Lung (tissue), 12 donors: ENCODE data around the gene PRKCA. TPM values are rescaled to one million over a fixed set of nuclear protein-coding genes. Genes with fewer than 3 reads are reported as not detected.

ENCODE experiments used
- ATAC-seq: fragments of 200-7000 bp; cut with Tn5 transposase; one replicate; pipeline ENCODE4 v1.9.1; 2020; ENCODE audit warnings: moderate number of reproducible peaks; ENCODE audit not compliant: insufficient read depth, low FRiP score
- DNase-seq, 3 donors: peaks; one replicate each; pipeline ENCODE4 v3.0.0-alpha.2; 2013 to 2017
- H3K27ac ChIP-seq, 2 donors: one replicate each; pipeline ENCODE4 v1.5.1; 2013; ENCODE audit warnings: mild to moderate bottlenecking in 2 of 2, moderate library complexity in 2 of 2, control low read depth in 1 of 2, inconsistent platforms in 1 of 2, low read depth in 1 of 2, low read length in 1 of 2
- H3K27me3 ChIP-seq, 3 donors: one replicate each; pipeline ENCODE4 v1.5.1; 2013; ENCODE audit warnings: low read length in 2 of 3; ENCODE audit not compliant: control insufficient read depth in 3 of 3, insufficient read depth in 3 of 3
- H3K36me3 ChIP-seq, 4 donors: one replicate each; pipeline ENCODE4 v1.5.1; 2013; ENCODE audit warnings: low read length in 4 of 4, mild to moderate bottlenecking in 1 of 4, moderate library complexity in 1 of 4; ENCODE audit not compliant: control insufficient read depth in 4 of 4, insufficient read depth in 4 of 4
- H3K4me1 ChIP-seq, 5 donors: one replicate each; pipeline ENCODE4 v1.5.1; 2013; ENCODE audit warnings: low read length in 5 of 5, mild to moderate bottlenecking in 2 of 5, moderate library complexity in 1 of 5; ENCODE audit not compliant: control insufficient read depth in 5 of 5, insufficient read depth in 5 of 5
- H3K4me3 ChIP-seq: one replicate; pipeline ENCODE4 v1.5.1; 2013; ENCODE audit warnings: mild to moderate bottlenecking, control low read depth, moderate library complexity
- H3K9ac ChIP-seq, 2 donors: one replicate each; pipeline ENCODE4 v1.5.1; 2013; ENCODE audit warnings: low read length in 2 of 2, control low read depth in 1 of 2; ENCODE audit not compliant: insufficient read depth in 1 of 2
- H3K9me3 ChIP-seq, 4 donors: one replicate each; pipeline ENCODE4 v1.5.1; 2013; ENCODE audit warnings: low read length in 3 of 4, mild to moderate bottlenecking in 1 of 4, moderate library complexity in 1 of 4; ENCODE audit not compliant: control insufficient read depth in 4 of 4, insufficient read depth in 3 of 4
- WGBS, 2 donors: extraction: QIAGEN DNeasy Blood & Tissue Kit; methylation state at CpG; one replicate each; pipeline ENCODE4 v1.1.7; 2013; 5-methylcytosine and 5-hydroxymethylcytosine counted together
- polyA plus RNA-seq, 2 donors: library from polyadenylated mRNA; stranded (reverse); fragments of 200-250 nt; gene quantifications; one replicate each; pipeline ENCODE4 v1.2.1, GENCODE V29; 2013
- total RNA-seq, 2 donors: library from RNA; depleted of rRNA in 1 of 2; stranded (reverse); fragments of >200 nt in 1 of 2; gene quantifications; one replicate each; pipeline ENCODE4 v1.2.1, GENCODE V29; 2014 to 2021
- TF ChIP-seq, protein P1 (sequence below): IDR thresholded peaks from 2 replicates; pipeline ENCODE4 v1.5.1; 2012; ENCODE audit warnings: mild to moderate bottlenecking; ENCODE audit errors: control extremely low read depth, extremely low read depth
- donor health status: control.
- donor health status: control.
- donor health status: Bipolar disorder and iron deficiency.
- donor health status: healthy.
- donor health status: DM: yes; HTN: yes; CAD: no.

PRKCA gene
- total and polyA plus RNA-seq, 4 donors, result 3.4 to 34.8 (median 13.8) TPM

DNA sequence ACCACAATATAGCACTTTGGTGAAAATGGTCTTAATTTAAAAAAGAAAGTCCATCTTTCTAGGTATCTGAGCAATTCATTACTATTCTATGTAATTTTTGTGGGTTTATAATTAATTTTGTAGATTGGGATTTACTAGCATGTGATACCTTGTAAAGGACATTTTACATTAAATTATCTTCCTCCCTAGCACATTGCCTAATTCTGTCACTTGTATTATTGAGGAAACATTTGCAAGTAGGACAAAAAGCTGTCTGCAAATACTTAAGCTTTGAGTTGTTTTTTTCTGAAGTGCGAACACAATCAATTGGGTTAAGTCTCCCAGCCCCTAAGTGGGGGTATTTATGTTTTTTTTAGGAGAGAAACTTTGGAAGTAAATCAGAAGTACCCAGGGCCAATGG, 167.0 kb downstream of the PRKCA start:
- WGBS, 2 donors, result 55 to 60% methylated on average over 1 of the region's 1 CpG
- Histone ChIP-seq H3K4me1 (peaks cover 4 to 23% (median 6%) of the 10 kb centered on the region in 5 donors), H3K27me3 (no peaks in the 10 kb centered on the region), H3K36me3 (no peaks in the 10 kb centered on the region), H3K4me3 (no peak overlapping the region), H3K9me3 (no peaks in the 10 kb centered on the region), H3K9ac (no peak overlapping the region), H3K27ac (no peak overlapping the region)
- ATAC-seq (no peak), DNase-seq (peak in 2 of 3 donors; percentile 23 to 29)
- TF ChIP-seq, protein P1, sequence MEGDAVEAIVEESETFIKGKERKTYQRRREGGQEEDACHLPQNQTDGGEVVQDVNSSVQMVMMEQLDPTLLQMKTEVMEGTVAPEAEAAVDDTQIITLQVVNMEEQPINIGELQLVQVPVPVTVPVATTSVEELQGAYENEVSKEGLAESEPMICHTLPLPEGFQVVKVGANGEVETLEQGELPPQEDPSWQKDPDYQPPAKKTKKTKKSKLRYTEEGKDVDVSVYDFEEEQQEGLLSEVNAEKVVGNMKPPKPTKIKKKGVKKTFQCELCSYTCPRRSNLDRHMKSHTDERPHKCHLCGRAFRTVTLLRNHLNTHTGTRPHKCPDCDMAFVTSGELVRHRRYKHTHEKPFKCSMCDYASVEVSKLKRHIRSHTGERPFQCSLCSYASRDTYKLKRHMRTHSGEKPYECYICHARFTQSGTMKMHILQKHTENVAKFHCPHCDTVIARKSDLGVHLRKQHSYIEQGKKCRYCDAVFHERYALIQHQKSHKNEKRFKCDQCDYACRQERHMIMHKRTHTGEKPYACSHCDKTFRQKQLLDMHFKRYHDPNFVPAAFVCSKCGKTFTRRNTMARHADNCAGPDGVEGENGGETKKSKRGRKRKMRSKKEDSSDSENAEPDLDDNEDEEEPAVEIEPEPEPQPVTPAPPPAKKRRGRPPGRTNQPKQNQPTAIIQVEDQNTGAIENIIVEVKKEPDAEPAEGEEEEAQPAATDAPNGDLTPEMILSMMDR, result no peak

DNA sequence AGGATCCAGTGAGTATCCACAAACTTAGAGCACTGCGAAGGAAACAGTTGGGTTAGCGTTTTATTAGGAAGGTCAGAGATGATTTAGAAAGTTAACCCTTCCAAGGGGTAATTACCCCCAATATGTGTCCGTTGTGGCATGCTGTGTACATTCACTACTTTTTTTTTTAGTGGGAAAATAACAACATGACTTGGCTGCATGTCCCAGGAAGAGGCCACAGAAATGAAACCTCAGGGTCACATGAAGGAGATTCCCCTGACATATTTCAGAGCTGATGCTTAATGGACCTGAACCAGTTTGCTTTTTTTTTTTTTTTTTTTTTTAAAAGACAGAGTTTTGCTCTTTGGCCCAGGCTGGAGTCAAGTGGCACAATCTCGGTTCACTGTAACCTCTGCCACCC, 167.5 kb downstream of the PRKCA start:
- no peaks in the 10 kb centered on the region for H3K36me3 ChIP-seq
- TF ChIP-seq, protein P1, result no peak
- WGBS, 2 donors, result 52 to 66% methylated on average over 4 of the region's 4 CpGs
- H3K4me3 ChIP-seq, result no peak overlapping the region
- H3K9me3 ChIP-seq, result no peaks in the 10 kb centered on the region
- H3K27me3 ChIP-seq, result no peaks in the 10 kb centered on the region
- DNase-seq, result no peak
- H3K27ac ChIP-seq, result no peak overlapping the region
- ATAC-seq, result no peak
- no peak overlapping the region for H3K9ac ChIP-seq
- H3K4me1 ChIP-seq, result peaks cover 4 to 23% (median 6%) of the 10 kb centered on the region in 5 donors

DNA sequence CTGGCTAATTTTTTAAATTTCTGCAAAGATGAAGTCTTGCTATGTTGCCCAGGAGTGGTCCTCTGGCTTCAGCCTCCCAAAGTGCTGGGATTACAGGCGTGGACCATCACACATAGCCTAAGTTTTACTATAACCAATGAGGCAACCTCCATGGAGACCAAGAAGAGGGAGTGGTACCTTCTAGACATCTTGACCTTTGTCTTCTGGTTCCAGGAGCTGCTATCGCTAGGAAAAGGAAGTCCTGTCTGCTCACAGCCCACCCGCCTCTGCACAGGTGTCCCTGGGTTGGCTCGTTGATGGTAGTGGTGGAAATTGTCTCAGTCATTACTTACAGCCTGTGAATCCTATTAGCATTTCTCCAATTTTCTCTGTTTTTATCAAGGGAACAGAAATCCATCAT, 169.7 kb downstream of the PRKCA start:
- no peak overlapping the region for H3K9ac ChIP-seq
- no peak for ATAC-seq
- TF ChIP-seq, protein P1, result no peak
- DNase-seq, result no peak
- H3K9me3 ChIP-seq, result no peaks in the 10 kb centered on the region
- WGBS, 2 donors, result 81 to 85% methylated on average over 4 of the region's 4 CpGs
- H3K4me1 ChIP-seq, result peaks cover 1 to 22% (median 6%) of the 10 kb centered on the region in 5 donors
- no peak overlapping the region for H3K27ac ChIP-seq
- H3K27me3 ChIP-seq, result no peaks in the 10 kb centered on the region
- no peaks in the 10 kb centered on the region for H3K36me3 ChIP-seq
- no peak overlapping the region for H3K4me3 ChIP-seq

DNA sequence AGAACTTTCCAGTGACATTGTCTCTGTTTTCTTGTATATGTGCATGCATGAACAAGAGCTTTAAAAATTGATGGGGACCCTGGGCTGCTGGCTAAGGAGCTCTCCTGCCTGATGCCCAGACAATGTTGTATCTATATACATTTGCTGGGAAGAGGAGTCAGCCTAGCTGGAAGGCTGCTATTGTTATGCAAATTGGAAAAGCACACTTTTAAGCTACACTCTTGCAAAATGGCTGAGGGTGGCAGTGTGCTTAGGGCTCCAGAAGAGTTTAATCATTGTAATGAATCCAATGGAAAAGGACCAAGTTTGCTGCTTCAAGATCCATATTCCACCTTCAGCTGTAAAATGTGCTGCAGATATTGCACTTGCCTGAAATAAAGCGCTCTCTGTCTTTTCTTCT, 171.8 kb downstream of the PRKCA start:
- Histone ChIP-seq H3K9me3 (no peaks in the 10 kb centered on the region), H3K4me3 (no peak overlapping the region), H3K36me3 (no peaks in the 10 kb centered on the region), H3K27ac (no peak overlapping the region), H3K9ac (no peak overlapping the region), H3K27me3 (no peaks in the 10 kb centered on the region), H3K4me1 (peaks cover 0 to 7% (median 2%) of the 10 kb centered on the region in 5 donors)
- DNase-seq, result no peak
- no peak for ATAC-seq
- TF ChIP-seq, protein P1, result no peak
- WGBS, 2 donors, result 92 to 94% methylated on average over 1 of the region's 1 CpG
